MCF 10A (cell line): ENCODE results near the gene LORICRIN. TPM values are rescaled to one million over a fixed set of nuclear protein-coding genes. Genes with fewer than 3 reads are reported as not detected.
"Not testable (repeated sequence)": the region's sequence is repeated elsewhere in the genome, so short reads cannot be mapped to it uniquely, and the experiment has no call there.

ENCODE experiments used
- BruUV-seq: library from RNA; stranded (reverse); fragments of 400-500 nt; replicated peaks from 2 replicates; lab custom pipeline; 2021; lab: Mats Ljungman, UMichigan
- CTCF ChIA-PET: fragments of 300-600 bp; sonication (Branson Sonifier 250); formaldehyde crosslinking; extraction: SDS; loops from one replicate; lab custom pipeline; 2021; ENCODE audit warnings: antibody characterized with exemption, inconsistent platforms; lab: Yijun Ruan, JAX
- POLR2A ChIA-PET: fragments of 300-600, 350-650 bp; sonication (Branson Sonifier 250); formaldehyde crosslinking; extraction: SDS; loops from one replicate; lab custom pipeline; 2020; ENCODE audit warnings: antibody characterized with exemption, inconsistent platforms; lab: Yijun Ruan, JAX
- DNase-seq: peaks from one replicate; pipeline ENCODE4 v3.0.0-alpha.2; 2018; ENCODE audit not compliant: unreplicated experiment
- H3K27ac Mint-ChIP-seq: one replicate; pipeline ENCODE4 v1.8.0; 2022; ENCODE audit warnings: mild to moderate bottlenecking, low read depth, mixed read lengths; ENCODE audit not compliant: unreplicated experiment
- H3K27me3 Mint-ChIP-seq: one replicate; pipeline ENCODE4 v1.8.0; 2022; ENCODE audit warnings: mixed read lengths; ENCODE audit not compliant: insufficient read depth, unreplicated experiment
- H3K36me3 Mint-ChIP-seq: one replicate; pipeline ENCODE4 v1.8.0; 2022; ENCODE audit warnings: mild to moderate bottlenecking, moderate library complexity, mixed read lengths; ENCODE audit not compliant: insufficient read depth, unreplicated experiment
- H3K4me1 Mint-ChIP-seq: one replicate; pipeline ENCODE4 v1.8.0; 2022; ENCODE audit warnings: mixed read lengths; ENCODE audit not compliant: insufficient read depth, unreplicated experiment
- H3K4me3 Mint-ChIP-seq: one replicate; pipeline ENCODE4 v1.8.0; 2022; ENCODE audit warnings: mild to moderate bottlenecking, moderate library complexity, mixed read lengths; ENCODE audit not compliant: unreplicated experiment
- H3K9me3 Mint-ChIP-seq: one replicate; pipeline ENCODE4 v1.8.0; 2022; ENCODE audit warnings: mixed read lengths; ENCODE audit not compliant: unreplicated experiment
- CTCF ChIP-seq: fragments of 200-600 bp; IDR thresholded peaks from one replicate; pipeline ENCODE4 v1.8.0; 2022; ENCODE audit warnings: antibody characterized with exemption, mild to moderate bottlenecking; ENCODE audit not compliant: unreplicated experiment
- intact Hi-C: fragments of 100-400 bp; cut with micrococcal nuclease; formaldehyde crosslinking; loops from 2 replicates; pipeline ENCODE4 v1.14.1; 2022
- total RNA-seq: library from RNA; stranded (reverse); gene quantifications from 2 replicates; pipeline ENCODE4 v1.2.3, GENCODE V29; 2022

Gene LORICRIN
- total RNA-seq, 1 experiment from 2014 or later, result not detected

GRCh38 chr1:153229076-153229829 is 30.2 kb upstream of the LORICRIN start:
- BruUV-seq, H3K27me3 Mint-ChIP-seq, H3K9me3 Mint-ChIP-seq, POLR2A ChIA-PET, H3K27ac Mint-ChIP-seq, intact Hi-C loops, H3K36me3 Mint-ChIP-seq, H3K4me3 Mint-ChIP-seq, H3K4me1 Mint-ChIP-seq: not testable (repeated sequence)
- DNase-seq, result peak; percentile 51
- CTCF ChIA-PET, result interaction anchor here (0.6 to 15.4 kb wide), 16 partner anchors 7 to 503 kb away, joined by 3 to 185 read pairs (median 4); no protein-coding TSS in a partner anchor
- peak; percentile 61 for TF ChIP-seq CTCF

GRCh38 chr1:153231363-153231762 is 28.1 kb upstream of the LORICRIN start:
- TF ChIP-seq CTCF, result no peak
- BruUV-seq, result no TSS peak

GRCh38 chr1:153231785-153232184 is 27.7 kb upstream of the LORICRIN start:
- Mint-ChIP-seq H3K4me1 (peaks cover 8% of the 10 kb centered on the region), H3K36me3 (no peaks in the 10 kb centered on the region), H3K4me3 (no peak overlapping the region), H3K27me3 (peaks cover 18% of the 10 kb centered on the region), H3K27ac (no peak overlapping the region), H3K9me3 (no peaks in the 10 kb centered on the region)
- POLR2A ChIA-PET, result no interaction called here
- BruUV-seq, result no TSS peak
- TF ChIP-seq CTCF, result no peak
- intact Hi-C loops, result no loop called here
- no peak for DNase-seq
- CTCF ChIA-PET, result no interaction called here

More at GRCh38 chr1:153231363-153231762, 28.1 kb upstream of the LORICRIN start:
- peaks cover 14% of the 10 kb centered on the region for H3K27me3 Mint-ChIP-seq
- no peak overlapping the region for H3K4me3 Mint-ChIP-seq
- no peaks in the 10 kb centered on the region for H3K36me3 Mint-ChIP-seq
- no peak overlapping the region for H3K27ac Mint-ChIP-seq
- H3K9me3 Mint-ChIP-seq, result no peaks in the 10 kb centered on the region
- no peak for DNase-seq
- intact Hi-C loops, result no loop called here
- ChIA-PET POLR2A (no interaction called here), CTCF (interaction anchor here (0.6 to 15.4 kb wide), 4 partner anchors 38 to 835 kb away, joined by 3 to 185 read pairs (median 25); no protein-coding TSS in a partner anchor)
- peaks cover 8% of the 10 kb centered on the region for H3K4me1 Mint-ChIP-seq

DNA sequence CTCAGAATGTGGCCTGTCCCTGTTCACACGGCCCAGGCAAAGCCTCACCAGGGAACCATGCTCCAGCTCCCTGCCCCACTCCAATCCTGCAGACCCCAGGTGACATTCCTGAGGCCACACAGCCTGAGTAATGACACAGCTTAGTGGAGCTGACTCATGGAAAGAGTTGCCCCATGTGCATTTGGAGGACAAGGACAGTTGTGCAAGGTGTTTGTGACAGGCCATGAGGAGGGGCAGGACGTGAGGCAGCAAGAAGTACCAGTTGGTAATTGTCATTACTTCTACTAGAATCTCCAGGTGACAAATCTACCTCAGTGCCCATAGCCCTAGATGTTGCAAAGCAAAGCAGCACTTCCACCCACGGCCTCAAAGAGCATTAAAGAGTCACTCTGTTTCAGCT is 26.9 kb upstream of the LORICRIN start:
- intact Hi-C loops, result no loop called here
- Mint-ChIP-seq H3K4me1 (peaks cover 8% of the 10 kb centered on the region), H3K36me3 (no peaks in the 10 kb centered on the region), H3K27ac (no peak overlapping the region), H3K4me3 (no peak overlapping the region), H3K27me3 (peaks cover 26% of the 10 kb centered on the region), H3K9me3 (no peaks in the 10 kb centered on the region)
- CTCF ChIA-PET, result interaction anchor here (0.6 to 3.4 kb wide), 4 partner anchors 10 to 578 kb away, joined by 3 to 47 read pairs (median 6); no protein-coding TSS in a partner anchor
- POLR2A ChIA-PET, result interaction anchor here (1.1 kb wide), 1 partner anchor 30 kb away, joined by 3 read pairs; no protein-coding TSS in a partner anchor
- BruUV-seq, result no TSS peak
- no peak for DNase-seq
- TF ChIP-seq CTCF, result no peak
